Stimulated activated CD4-positive, alpha-beta T cell treated with anti-CD3 and anti-CD28 coated beads, Interleukin-12 subunit alpha, Interleukin-12 subunit beta, amount 100 ng/mL, for 4 hours (primary cell): ENCODE measurements around the gene TMEM18.
"Not testable (repeated sequence)": the region's sequence is repeated elsewhere in the genome, so short reads cannot be mapped to it uniquely, and the experiment has no call there.

Source experiments
- DNase-seq: peaks from one replicate; pipeline ENCODE4 v3.0.0-alpha.2; 2020

TMEM18 gene

DNA sequence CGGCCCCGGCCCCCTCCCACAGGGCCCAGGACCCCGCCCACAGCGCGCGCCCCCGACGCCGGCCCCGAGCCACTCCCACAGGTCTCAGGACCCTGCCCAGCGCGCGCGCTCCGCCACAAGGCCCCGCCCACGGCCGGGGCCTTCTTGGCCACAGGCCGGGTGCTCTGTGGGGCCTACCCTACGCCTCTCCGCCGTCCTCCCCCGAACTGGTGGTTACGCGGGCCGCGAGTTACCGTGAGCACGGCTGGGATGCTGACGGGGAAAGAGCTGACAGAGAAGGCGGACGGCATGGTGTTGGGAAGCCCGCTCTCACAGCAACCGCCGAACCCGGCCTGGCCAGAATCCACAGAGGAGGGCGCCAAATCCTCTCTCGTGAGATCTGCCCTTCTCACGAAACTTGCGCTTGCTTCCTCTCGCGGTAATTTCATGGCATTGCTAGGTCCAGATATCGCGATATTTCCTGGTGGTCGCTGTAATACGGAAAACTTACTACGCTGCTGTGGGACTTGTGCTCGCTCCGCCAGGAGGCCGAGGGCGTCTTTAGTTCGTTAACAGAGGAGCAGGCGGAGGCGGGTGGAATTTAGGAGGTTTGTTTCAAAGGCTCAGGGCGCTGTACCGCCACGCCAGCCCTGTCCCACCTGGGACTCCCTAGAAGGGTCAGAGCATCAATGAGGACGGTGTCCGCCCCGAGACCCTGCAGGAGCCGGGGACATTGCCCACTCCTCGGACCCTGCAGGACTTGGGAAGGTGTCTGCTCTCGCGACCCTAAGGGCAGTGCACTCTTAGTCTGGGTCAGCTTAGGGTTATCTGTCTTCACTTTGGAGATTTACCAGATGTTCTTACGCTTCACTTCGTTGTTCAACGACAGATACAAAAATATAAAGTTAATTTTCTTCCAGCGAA lies at the start of gene TMEM18:
TSS of gene TMEM18 (minus strand) at position 351 of the 903 bp plus-strand sequence. CDS start at position 290, 61 bp downstream.
- no peak for DNase-seq

DNA sequence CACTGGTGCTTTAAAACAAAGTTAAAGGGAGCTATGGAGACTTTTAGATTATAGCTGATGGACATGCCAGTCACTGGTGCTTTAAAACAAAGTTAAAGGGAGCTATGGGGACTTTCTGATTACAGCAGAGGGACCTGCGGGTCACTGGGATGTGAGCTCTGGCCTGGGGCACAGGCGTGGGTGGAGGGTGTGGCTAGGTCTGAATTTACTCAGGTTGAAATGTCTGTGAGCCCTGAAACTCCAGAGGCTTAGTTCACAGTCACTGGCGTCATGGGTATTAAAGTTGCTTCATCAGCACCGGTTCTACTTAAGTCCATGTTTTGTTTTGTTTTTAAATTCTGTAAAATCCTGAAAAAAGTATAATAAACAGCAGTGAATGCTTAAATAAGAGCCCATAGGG lies 49.0 kb upstream of the TMEM18 start:
- no peak for DNase-seq

DNA sequence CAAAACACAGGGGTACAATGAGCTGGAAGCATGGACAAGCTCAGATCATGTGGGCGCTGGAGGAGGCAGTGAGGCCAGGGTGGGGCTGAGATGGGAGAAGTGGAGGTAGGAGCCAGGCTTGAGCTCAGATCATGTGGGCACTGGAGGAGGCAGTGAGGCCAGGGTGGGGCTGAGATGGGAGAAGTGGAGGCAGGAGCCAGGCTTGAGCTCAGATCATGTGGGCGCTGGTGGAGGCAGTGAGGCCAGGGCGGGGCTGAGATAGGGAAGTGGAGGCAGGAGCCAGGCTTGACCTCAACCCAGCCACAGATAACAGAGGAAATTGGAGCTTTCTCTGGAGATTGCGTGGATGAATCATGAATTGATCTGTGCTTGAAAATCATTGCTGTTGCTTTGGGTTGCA lies 48.3 kb upstream of the TMEM18 start:
- no peak for DNase-seq

DNA sequence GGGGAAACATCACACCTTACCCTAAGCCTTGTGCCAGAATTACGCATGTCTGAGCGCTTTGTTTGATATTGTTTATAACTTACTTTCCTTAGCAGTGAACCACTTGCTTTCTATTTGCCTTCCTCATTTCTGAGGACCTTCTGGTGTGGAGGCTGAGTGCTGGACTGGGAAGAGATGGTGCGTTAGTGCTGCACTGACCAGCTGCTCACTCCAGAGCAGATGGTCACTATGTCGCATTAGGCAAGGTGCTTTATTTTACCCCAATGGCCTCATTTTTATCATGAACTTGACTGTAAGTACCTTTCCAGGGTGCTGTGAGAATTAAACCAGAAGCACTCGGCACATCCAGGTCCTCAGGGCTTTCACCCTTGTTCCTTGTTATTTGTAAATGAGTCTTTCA lies 46.6 kb upstream of the TMEM18 start:
- no peak for DNase-seq

DNA sequence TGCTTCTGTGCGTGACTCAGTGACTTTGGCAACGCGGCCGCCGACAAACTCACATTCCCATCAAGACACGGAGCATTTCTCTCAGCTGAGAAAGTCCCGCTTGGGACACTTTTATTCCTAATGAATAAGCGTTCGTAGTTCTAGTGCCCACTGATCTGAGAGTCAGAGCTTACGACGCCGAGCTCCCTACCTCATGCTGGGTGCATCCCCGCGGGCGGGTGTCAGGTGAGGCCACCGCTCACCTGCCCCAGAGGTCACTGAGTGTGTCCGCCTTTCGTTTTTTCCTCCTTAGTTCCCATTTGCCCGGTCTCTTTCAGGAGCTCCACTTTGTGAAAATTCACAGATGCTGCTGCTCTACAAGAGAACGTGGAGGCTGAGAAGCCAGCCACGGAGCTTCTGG lies 43.6 kb upstream of the TMEM18 start:
- no peak for DNase-seq

DNA sequence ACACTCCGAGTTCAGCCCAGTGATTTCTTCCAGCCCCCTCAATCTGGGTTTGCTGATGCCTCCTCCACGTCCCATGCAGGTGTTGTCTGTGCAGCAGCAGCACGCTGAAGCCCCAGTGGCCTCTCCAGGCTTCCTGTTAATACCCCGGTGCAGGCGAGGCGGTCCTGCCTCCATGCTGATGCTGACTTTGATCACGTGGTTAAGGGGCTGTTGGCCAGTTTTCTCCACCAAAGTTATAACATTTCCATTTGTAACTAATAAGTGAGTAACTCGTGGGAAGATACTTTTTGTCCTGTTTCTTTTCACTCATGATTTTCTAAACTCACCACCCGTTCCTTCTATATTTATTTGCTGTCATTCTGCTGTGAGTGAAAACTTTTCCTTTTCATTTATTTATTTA lies 42.5 kb upstream of the TMEM18 start:
- no peak for DNase-seq

DNA sequence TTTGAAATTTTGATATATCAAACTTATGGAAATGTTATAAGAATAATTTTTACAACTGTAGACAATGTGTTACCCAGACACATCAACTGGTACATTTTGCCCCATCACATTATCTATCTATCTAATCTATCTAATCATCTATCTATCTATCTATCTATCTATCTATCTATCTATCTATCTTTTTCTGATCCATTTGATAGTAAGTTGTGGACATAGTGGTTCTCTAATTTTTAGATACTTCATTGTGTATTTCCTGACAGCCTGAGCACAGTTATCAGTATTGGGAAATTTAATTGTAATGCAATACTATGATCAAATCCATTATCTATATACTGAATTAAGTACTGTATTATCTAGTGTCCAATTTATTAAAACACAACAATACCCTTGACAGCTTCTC lies 42.0 kb upstream of the TMEM18 start:
- no peak for DNase-seq

DNA sequence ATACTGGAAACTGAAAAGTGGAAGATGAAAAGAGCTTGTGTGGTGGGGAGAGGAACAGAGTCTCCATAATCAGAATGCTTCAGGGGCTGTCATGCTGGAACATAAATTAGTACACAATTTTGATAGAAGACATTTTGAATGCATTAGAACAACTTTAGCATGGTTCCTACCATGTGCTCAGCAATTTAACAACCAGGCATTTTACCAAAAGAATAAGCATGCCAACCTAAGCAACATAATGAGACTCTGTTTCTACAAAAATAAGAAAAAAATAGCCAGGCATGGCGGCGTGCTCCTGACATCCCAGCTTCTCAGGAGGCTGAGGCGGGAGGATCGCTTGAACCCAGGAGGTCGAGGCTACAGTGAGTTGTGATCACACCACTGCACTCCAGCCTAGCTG lies 40.5 kb upstream of the TMEM18 start:
- DNase-seq, result no peak

DNA sequence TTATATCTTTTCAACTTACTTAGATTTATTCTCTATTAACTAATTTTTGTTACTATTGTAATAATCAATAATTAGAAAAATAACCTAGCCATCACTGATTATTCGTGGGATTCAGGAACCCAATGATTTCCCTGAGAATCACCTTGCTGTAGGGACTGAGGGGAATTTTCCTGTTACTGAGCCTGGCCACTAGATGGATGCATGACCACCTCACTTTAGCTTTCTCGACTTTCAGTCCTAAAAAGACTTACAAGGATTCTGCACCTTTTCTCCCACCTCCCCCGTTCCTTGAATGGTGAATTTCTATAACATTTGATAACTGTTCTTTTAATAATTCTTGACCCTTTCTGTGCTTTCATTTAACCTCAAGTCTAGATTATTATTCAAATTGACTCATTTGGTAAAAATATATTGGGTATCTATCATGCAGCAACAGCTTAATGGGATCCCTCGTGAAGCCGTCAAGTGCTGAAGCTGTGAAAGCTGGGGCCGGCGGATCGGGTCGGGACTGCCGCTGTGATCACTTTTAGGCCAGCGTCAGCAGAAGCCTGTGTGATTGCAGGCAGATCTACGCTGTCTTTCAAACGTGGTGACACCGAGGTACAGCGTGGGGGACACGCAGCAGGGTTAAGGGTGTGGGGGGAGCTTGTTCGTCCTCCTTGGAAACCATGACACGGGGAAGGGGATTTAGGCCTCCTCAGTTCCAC lies 38.8 kb upstream of the TMEM18 start:
- no peak for DNase-seq

DNA sequence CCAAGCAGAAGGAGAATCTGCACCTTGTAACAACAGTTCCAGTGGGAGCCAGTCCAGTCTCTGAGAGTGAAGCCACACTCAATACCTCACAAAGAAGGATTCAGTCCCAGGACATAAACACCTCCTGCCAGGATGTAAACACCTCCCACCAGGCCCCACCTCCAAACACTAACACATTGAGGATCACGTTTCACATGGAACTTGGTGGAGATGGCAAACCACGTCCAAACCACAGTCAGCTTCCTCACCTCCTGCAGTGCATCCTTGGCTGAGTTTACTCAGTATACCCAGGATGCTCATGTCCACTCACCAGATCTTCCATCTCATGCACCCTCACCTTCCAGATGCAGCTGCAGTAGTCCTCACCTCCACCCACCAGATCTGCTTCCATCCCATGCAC lies 37.8 kb upstream of the TMEM18 start:
- DNase-seq, result no peak

DNA sequence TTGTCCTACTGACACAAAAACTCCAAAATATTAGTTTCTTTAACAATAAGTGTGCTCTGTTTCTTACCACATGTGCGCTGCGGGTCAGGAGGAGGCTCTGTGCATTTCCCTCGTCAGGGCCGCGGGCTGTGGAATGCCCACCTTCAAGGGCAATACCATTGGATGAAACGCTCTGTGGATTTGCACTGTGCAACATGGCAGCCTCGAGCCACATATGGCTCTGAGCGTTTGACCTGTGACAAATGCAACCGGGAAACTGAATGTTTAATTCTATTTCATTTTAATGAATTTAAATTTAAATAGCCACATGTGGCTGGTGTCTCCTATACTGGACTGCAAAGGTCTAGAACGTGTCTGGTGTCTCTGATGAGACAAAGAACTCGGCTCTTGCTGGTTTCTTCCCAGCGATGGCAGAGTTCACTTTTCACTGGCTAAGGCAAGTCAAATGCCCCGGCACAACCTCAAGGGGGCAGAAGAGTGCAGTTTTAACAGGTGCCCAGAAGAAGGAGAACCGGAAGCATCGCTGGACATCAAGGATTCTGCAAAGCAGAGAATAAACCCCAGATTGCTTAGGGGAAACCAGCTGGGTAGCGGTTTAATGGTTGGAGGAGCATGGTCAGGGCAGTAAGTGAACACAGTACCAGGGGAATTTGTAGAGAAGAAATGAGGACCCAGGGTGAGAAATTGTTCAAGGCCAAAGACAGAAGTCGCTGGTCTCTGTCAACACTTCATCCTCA lies 37.0 kb upstream of the TMEM18 start:
- no peak for DNase-seq

DNA sequence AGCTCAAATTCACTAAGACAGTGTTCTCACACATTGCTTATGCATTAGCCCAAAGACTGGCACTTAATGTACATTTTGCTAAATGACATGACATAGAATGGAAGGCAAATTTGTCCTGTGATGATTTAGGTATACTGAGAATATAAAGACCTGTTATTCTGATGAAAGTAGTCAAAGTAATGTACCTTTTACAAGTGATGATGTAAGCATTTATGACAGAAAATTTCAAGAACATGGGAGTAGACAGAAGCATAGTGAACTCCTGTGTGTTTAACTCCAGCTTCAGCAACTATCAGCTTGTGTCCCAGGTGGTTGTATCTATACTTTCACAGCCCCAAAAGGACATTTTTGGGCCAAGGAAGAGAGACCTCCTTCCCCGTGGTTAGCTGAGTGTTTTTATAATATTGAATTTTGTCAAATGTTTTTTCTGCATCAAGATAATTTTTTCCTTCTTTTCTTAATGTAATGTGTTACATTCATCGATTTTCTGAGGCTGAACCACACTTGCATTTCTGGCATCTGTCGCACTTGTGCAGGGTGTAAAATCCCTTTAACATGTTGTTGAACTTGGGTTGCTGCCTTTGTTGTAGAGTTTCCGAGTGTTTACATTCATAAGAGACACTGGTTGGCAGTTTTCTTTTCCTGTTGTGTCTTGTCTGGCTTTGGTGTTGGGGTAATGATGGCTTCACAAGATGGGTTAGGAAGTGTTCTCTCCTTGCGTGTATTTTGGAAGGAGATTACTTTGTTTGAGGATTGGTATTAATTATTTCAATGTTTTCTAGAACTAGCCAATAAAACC lies 33.9 kb upstream of the TMEM18 start:
- no peak for DNase-seq

DNA sequence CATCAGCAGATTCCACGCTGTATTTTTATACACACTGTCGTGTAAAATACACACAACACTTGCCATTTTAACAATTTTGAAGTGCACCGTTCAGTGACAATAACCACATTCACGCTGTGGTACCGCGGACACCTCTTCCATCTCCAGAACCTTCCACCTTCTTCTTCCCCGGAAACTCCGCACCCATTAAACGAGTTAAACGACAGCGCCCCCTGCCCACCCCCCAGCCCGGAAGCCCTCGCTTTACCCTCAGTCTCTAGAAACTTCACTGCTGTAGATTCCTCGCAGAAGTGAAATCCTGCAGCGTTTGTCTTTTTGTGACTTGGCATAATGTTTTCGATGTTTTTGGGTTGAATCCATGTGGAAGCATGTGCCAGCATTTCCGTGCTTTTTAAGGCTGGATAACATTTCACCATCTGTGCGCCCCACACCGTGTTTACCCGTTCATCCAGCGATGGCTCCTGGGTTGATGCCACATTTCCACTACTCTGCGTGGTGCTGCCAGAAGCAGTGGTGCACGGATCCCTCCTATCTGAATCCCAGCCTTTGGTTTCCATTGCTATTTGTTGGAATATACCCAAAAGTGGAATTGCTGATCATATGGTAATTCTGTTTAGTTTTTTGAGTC lies 32.0 kb upstream of the TMEM18 start:
- no peak for DNase-seq

DNA sequence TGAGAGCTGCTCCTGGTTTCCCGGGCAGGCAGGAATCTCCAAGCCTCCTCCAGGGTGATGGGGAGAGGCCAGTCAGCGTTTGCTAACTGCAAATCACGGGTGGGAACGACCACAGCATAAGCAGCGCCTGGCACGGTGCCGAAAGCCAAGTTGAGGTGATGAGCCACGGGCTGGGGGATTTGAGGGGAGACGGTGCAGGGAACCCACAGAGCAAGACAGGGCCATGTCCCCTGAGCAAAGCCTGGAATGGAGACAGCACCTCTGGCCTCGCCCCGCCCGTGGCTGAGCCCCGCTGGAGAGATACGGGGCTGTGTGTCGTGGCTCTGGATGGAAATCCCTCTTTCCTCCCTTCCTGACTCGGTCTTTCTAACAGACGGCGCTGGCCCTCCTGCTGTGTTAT lies 31.5 kb upstream of the TMEM18 start:
- DNase-seq, result no peak

DNA sequence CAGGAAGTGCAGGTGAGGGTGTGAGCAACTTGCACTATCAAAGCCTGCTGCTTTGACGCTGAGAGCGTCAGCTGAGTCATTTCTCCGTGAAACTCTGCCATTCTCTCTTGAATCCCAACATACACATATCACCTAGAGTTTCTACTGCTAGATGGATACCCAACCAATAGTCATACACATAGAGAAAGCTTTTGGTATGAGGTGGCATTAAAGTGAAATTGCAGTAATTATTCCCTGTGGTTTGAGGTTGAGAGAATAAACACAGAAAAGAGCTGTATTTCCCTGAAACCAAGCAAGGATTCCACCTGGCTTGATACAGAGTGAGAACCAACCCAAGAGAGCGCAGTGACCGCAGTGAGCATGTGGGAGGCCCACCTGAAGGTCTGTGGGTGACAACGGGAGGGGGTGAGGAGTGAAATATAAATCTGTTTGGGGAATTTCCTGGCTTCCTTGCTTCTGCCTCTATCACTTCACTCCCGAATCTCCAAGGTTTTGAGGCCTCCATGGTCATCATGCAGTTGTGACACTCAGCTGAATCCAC lies 28.8 kb upstream of the TMEM18 start:
- DNase-seq, result no peak

DNA sequence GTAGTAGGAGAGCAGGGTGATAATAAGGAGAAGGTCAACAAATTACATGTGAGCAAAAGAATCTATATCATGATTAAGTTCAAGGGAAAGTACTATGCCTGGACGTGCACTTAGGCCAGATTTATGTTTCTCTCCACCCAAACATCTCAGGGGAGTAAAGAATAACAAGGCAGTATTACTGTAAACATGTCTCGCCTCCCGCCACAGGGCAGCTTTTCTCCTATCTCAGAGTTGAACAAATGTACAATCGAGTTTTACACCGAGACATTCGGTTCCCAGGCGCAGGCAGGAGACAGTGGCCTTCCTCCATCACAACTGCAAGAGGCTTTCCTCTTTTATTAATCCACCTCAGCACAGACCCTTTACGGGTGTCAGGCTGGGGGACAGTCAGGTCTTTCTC lies 25.6 kb upstream of the TMEM18 start:
- DNase-seq, result not testable (repeated sequence)

DNA sequence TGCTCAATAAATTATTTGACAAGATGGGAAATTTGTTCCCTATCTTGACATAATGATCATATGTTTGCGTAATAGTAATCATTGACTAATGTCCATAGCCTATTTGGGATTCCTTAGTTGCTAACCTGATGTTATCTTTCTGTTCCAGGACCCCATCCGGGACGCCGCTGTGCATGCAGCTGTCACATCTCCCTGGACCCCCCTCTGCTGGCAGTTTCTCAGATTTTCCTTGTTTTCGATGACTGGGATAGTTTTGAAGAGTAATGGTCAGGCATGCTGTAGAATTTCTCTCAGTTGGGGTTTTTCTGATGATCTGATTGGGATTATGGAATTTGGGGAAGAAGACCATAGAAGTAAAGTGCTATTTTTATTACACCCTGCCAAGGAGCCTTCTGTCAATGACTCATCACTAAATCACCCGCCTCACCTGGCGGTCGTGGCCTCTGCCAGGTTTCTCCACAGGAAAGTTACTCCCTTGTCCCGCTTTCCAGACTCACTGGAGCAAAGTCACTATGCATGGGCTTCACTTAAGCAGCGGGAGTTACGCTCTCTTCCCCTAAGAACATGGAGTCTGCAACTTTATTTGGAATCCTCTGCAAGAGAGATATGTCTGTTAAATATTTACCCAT lies 19.9 kb upstream of the TMEM18 start:
- DNase-seq, result no peak

DNA sequence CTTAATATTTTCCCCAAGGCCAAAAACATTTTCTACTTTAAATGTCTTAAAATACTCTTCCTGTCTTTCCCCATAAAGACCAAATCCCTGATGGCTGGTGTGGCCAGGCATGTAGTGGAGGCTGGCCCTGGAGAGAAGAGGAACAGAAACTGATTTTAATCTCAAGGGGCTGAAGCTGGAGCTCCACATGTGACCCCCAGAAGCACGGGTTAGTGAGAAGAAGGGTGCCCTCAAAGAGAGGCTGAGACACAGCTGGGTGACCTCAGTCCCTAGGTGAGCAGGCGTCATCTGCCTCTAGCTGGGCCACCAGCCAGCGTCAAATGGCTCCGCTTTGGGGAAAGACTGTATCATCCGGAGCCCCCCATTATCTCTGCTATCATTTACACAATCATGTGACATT lies 19.3 kb upstream of the TMEM18 start:
- no peak for DNase-seq

DNA sequence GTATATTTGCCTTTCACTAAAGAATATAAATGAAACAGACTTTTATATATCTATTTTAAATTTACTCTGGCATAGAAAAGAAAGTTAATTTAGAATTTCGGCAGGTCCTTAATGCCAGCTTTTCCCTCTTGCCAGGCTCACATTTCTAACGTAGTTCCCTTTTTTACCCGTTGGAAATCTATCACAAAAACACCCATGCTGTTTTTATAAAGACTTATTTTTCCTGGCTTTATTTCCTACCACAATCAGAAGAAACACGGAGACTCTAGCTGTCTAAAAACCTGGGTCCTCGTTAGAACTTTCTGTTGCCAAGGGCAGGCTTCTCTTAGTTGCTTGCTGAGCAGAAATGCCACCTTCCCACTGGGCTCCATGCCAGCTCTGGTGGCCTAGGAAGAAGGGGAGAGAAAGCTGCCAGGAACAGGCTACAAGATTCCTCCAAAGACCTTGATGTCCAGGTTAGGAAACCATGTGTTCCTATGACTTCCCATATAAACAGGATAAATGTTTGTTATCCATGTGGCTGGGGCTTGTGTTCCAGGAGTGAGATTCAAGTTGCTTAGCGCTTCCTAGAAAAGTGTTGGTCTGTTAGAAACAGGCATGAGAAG lies 17.8 kb upstream of the TMEM18 start:
- no peak for DNase-seq

DNA sequence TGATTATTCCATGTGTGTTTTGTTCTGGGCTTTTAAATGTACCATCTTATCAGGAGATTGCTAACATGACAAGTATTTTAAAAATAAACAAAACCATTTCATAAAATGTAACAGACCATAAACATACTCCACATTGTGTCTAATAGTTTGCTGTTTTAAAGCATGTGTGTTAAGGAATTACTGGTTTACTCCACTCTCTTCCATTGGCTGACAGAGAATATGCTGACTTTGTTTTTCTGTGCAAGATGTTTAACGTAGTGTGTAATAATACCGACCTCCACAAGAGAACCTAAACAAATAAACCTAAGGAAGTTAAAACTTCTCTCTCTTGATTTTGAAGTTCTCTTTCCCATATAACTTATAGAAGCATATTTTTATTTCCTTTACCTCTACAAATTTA lies 17.0 kb upstream of the TMEM18 start:
- DNase-seq, result no peak

DNA sequence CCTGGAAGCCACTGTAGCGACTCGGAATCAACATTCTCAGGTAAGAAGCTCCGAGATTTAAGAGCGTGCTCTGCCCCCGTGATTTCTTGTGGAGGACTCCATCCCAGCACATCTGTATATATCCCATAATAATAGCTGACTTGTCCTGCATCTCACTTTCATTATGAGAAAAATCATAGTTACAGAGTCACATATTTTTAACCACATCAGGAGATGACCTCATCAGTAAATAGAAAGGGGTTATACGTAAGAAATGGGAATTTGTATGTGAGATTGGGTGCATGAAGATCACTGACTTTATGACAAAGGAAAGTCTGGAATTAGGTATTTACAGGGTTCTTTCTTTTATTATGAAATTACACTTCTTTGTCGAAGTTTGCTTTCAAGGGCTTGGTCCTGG lies 16.4 kb upstream of the TMEM18 start:
- DNase-seq, result no peak
